ENCODE measurements around the gene KREMEN1. TPM values are rescaled to one million over a fixed set of nuclear protein-coding genes. Genes with fewer than 3 reads are reported as not detected.

The KREMEN1 gene
- total RNA-seq, 1 donor from 2014 or later = 1.4 TPM

DNA sequence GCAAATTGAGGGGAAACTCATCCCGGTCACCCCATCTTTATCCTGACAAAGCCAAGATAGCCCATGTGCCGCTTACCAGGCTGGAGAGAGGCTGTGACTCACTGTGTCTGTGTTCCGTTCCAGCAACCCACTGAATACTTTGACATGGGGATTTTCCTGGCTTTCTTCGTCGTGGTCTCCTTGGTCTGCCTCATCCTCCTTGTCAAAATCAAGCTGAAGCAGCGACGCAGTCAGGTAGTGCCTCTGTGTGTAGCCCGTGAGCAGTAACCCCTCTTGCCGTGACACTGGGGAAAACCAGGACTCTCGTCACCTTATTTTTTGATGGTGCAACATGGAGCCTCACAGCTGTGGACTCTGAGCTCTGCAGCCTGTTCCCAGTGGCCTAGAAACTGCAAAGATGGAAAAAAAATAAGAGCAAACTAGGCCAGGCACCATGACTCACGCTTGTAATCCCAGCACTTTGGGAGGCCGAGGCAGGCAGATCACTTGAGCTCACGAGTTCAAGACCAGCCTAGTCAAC is 28.1 kb upstream of the KREMEN1 start:
- Mint-ChIP-seq H3K9me3 (no peaks in the 10 kb centered on the region), H3K4me1 (peaks cover 19% of the 10 kb centered on the region), H3K36me3 (peaks cover 39% of the 10 kb centered on the region), H3K4me3 (no peak overlapping the region), H3K27me3 (ENCODE audit: insufficient read depth, low read depth) (no peaks in the 10 kb centered on the region), H3K27ac (no peak overlapping the region)
- TF ChIP-seq, protein P1, sequence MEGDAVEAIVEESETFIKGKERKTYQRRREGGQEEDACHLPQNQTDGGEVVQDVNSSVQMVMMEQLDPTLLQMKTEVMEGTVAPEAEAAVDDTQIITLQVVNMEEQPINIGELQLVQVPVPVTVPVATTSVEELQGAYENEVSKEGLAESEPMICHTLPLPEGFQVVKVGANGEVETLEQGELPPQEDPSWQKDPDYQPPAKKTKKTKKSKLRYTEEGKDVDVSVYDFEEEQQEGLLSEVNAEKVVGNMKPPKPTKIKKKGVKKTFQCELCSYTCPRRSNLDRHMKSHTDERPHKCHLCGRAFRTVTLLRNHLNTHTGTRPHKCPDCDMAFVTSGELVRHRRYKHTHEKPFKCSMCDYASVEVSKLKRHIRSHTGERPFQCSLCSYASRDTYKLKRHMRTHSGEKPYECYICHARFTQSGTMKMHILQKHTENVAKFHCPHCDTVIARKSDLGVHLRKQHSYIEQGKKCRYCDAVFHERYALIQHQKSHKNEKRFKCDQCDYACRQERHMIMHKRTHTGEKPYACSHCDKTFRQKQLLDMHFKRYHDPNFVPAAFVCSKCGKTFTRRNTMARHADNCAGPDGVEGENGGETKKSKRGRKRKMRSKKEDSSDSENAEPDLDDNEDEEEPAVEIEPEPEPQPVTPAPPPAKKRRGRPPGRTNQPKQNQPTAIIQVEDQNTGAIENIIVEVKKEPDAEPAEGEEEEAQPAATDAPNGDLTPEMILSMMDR (IDR thresholded peaks at IDR 0.05) = no peak
- TF ChIP-seq EZH2 (IDR thresholded peaks at IDR 0.05) = no peak
- no peak for TF ChIP-seq EZH2phosphoT487 (IDR thresholded peaks at IDR 0.05)
- no peaks in the 10 kb centered on the region for H3F3A ChIP-seq (ENCODE audit: low read depth)
- H3K4me2 ChIP-seq = no peak overlapping the region
- no peak overlapping the region for H3K27ac ChIP-seq
- no peaks in the 10 kb centered on the region for H3K4me1 ChIP-seq
- H4K20me1 ChIP-seq (ENCODE audit: low read depth) = peaks cover 5% of the 10 kb centered on the region
- no peak overlapping the region for H3K9ac ChIP-seq
- H3K36me3 ChIP-seq = no peaks in the 10 kb centered on the region
- H3K9me3 ChIP-seq (ENCODE audit: low read depth) = no peaks in the 10 kb centered on the region
- DNase-seq (ENCODE audit: low spot score) = no peak
- H3K79me2 ChIP-seq (ENCODE audit: low read depth) = peaks cover 7% of the 10 kb centered on the region
- H3K27me3 ChIP-seq = no peaks in the 10 kb centered on the region
- H2AFZ ChIP-seq (replicated peaks) = no peak overlapping the region
- no peak overlapping the region for H3K4me3 ChIP-seq

DNA sequence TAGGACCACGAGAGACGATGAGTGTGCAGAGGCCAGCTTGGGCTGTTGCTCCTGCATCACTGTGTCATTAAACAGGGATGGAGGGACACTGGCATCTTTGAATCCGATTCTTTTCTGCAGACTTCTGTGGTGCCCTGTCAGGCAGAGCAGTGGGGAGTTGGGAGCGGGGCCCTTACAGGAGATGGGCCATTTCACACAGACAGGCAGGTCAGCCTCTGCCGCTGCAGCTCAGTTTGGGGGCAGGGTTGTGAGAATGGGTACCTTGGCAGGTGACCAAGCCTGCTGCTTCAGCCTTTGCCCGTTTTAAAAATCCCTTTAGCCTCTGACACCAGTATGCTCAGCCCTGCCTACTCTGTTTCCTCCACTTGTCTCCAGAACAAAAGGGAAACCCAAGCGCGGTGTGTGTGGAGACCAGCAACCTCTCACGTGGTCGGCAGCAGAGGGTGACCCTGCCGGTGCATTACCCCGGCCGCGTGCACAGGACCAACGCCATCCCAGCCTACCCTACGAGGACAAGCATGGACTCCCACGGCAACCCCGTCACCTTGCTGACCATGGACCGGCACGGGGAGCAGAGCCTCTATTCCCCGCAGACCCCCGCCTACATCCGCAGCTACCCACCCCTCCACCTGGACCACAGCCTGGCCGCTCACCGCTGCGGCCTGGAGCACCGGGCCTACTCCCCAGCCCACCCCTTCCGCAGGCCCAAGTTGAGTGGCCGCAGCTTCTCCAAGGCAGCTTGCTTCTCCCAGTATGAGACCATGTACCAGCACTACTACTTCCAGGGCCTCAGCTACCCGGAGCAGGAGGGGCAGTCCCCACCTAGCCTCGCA is 23.8 kb upstream of the KREMEN1 start:
- no peak overlapping the region for H3K4me3 Mint-ChIP-seq
- no peak overlapping the region for H3K27ac Mint-ChIP-seq
- H3K4me2 ChIP-seq = no peak overlapping the region
- peaks cover 42% of the 10 kb centered on the region for H3K36me3 Mint-ChIP-seq
- no peak for DNase-seq (ENCODE audit: low spot score)
- no peak overlapping the region for H3K27ac ChIP-seq
- H3K4me3 ChIP-seq = no peak overlapping the region
- H3K27me3 Mint-ChIP-seq (ENCODE audit: insufficient read depth, low read depth) = peaks cover 4% of the 10 kb centered on the region
- no peaks in the 10 kb centered on the region for H3K4me1 ChIP-seq
- H3F3A ChIP-seq (ENCODE audit: low read depth) = no peaks in the 10 kb centered on the region
- no peaks in the 10 kb centered on the region for H3K36me3 ChIP-seq
- no peak for TF ChIP-seq EZH2phosphoT487 (IDR thresholded peaks at IDR 0.05)
- no peak for TF ChIP-seq EZH2 (IDR thresholded peaks at IDR 0.05)
- TF ChIP-seq, protein P1 (IDR thresholded peaks at IDR 0.05) = no peak
- H4K20me1 ChIP-seq (ENCODE audit: low read depth) = peaks cover 4% of the 10 kb centered on the region
- H3K9me3 Mint-ChIP-seq = no peaks in the 10 kb centered on the region
- H3K4me1 Mint-ChIP-seq = peaks cover 17% of the 10 kb centered on the region
- H3K9ac ChIP-seq = no peak overlapping the region
- no peaks in the 10 kb centered on the region for H3K27me3 ChIP-seq
- H3K79me2 ChIP-seq (ENCODE audit: low read depth) = no peaks in the 10 kb centered on the region
- H2AFZ ChIP-seq (replicated peaks) = no peak overlapping the region
- no peaks in the 10 kb centered on the region for H3K9me3 ChIP-seq (ENCODE audit: low read depth)

DNA sequence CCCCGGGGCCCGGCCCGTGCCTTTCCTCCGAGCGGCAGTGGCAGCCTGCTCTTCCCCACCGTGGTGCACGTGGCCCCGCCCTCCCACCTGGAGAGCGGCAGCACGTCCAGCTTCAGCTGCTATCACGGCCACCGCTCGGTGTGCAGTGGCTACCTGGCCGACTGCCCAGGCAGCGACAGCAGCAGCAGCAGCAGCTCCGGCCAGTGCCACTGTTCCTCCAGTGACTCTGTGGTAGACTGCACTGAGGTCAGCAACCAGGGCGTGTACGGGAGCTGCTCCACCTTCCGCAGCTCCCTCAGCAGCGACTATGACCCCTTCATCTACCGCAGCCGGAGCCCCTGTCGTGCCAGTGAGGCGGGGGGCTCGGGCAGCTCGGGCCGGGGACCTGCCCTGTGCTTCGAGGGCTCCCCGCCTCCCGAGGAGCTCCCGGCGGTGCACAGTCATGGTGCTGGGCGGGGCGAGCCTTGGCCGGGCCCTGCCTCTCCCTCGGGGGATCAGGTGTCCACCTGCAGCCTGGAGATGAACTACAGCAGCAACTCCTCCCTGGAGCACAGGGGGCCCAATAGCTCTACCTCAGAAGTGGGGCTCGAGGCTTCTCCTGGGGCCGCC is 23.1 kb upstream of the KREMEN1 start:
- H2AFZ ChIP-seq (replicated peaks) = no peak overlapping the region
- H3K36me3 Mint-ChIP-seq = peaks cover 39% of the 10 kb centered on the region
- no peaks in the 10 kb centered on the region for H3K79me2 ChIP-seq (ENCODE audit: low read depth)
- no peaks in the 10 kb centered on the region for H3K36me3 ChIP-seq
- peaks cover 4% of the 10 kb centered on the region for H3K27me3 Mint-ChIP-seq (ENCODE audit: insufficient read depth, low read depth)
- H3K4me1 ChIP-seq = peaks cover 4% of the 10 kb centered on the region
- no peak overlapping the region for H3K4me2 ChIP-seq
- no peaks in the 10 kb centered on the region for H3K27me3 ChIP-seq
- no peak overlapping the region for H3K4me3 ChIP-seq
- H3K9ac ChIP-seq = no peak overlapping the region
- DNase-seq (ENCODE audit: low spot score) = no peak
- no peaks in the 10 kb centered on the region for H3K9me3 ChIP-seq (ENCODE audit: low read depth)
- peaks cover 1% of the 10 kb centered on the region for H3F3A ChIP-seq (ENCODE audit: low read depth)
- no peak overlapping the region for H3K27ac ChIP-seq
- TF ChIP-seq EZH2phosphoT487 (IDR thresholded peaks at IDR 0.05) (no peak), EZH2 (IDR thresholded peaks at IDR 0.05) (no peak)
- TF ChIP-seq, protein P1 (IDR thresholded peaks at IDR 0.05) = no peak
- H3K4me3 Mint-ChIP-seq = no peak overlapping the region
- H4K20me1 ChIP-seq (ENCODE audit: low read depth) = peaks cover 10% of the 10 kb centered on the region
- H3K27ac Mint-ChIP-seq = no peak overlapping the region
- peaks cover 24% of the 10 kb centered on the region for H3K4me1 Mint-ChIP-seq
- H3K9me3 Mint-ChIP-seq = no peaks in the 10 kb centered on the region

Measured in neural progenitor cell (in vitro differentiated cells).